ENCODE measurements around the gene MRPS10.
"Not testable (repeated sequence)": the region's sequence is repeated elsewhere in the genome, so short reads cannot be mapped to it uniquely, and the experiment has no call there.

MRPS10 gene

DNA sequence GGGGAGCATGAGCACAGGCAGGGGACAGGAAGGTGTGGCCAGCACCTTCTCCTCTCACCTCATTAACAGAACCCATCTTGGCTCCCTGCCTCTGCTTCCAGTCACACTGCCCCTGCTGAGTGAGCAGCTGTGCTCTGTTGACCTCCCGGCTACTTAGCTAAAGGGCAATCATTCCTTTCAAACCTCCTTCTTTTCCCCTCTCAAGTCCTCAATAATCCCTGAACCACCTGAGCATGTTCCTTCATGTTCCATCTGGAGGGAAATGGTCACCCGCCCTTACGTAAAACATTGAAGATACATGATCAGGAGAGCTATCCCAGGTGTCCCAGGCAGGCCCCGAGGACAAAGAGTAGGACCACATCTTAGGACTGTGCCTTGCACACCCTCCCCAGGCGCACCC, 21.7 kb upstream of the MRPS10 start:
- DNase-seq (ENCODE audit: low spot score) (no peak), FAIRE-seq (no peak)

DNA sequence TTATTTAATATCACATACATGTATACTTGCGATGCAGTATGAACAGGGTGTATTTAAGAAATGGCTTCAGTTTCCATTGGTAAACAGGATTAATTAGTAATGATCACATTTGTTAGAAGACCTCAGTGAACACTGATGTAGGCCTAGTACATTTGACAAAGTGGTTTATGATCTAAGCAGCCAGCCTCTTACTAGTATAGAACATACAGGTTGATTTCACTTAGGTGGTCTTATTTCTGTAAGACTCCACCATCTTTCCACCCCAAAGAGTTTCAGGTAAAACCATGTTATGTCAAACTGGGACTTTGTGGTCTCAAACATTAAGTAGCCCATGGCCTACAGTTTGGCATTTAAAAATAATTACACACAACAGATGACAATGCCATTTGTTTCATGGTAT, 20.2 kb upstream of the MRPS10 start:
- no peak for DNase-seq (ENCODE audit: low spot score)
- no peak for FAIRE-seq

DNA sequence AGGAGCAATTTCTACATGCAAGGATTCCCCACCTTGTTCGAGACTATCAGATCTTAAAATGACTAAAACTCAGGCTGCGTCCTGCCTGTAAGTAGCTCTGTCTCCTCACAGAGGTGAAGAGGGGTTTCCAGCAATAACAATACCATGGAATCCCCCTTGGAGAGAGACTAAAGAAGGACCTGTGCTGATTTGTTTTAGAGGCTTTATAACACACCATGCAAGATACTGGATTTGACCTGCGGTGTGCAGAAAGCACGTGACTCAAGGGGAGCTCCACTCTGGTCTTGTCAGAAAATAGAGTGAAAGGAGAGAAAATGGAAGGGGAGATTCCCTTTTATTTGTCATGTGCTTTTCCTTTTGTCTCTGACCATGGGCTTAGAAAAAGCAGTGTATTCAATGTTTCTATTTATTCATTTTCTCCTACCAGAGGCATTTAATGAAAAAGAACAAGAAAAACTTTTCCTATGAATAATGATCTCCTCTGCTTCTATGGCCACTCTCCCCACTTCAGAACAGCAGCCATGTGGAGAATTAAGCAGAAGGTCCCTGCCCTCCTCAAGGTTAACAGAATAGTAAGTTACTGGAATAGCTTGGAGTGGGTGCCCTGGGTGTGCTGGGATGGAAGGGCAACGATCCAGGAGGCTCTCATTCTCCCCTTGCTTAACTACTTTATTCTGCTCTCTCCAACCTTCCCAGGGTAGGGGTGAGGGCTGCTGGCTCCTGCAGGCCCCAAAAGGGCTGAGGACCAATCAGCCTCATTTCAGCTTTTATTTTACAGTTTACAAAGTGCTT, 19.2 kb upstream of the MRPS10 start:
- DNase-seq (ENCODE audit: low spot score) (no peak), FAIRE-seq (no peak)

DNA sequence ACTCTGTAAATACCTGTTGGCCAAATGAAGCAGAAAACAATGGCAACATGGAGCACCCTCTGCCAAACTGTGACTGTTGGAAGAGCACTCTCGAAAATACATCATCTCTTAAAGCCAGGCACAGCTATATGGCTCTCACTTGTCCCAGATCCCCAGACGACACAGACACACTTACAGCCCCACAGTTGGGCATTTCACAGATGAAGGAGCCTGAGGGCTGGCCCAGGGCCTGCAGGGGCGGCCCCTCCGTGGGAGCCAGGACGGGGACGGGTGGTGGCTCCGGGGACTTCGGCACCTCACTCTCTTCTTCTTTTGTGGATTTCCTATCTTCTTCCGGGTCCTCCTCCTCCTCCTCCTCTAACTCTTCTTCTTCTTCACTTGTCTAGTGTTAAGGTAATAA, 18.4 kb upstream of the MRPS10 start:
- no peak for FAIRE-seq
- DNase-seq (ENCODE audit: low spot score) = no peak

DNA sequence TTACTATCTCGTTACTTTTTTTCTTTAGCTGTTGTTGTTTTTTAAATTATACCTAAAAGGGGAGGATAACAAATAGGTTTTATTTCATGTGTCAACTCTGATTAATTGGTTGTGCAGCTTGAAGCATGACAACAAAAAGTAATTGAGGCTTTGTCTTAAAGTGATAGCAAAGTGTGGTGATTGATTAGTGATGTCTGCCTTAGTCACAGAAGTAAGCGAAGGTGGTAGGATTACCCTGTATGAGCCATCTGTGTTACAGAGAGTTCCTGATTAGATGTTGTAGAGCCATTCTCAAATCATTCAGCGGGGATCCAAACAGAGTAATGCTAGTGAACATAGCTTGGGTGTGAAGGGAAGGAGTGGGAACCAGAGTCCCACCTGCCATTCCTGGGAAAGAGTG, 14.4 kb upstream of the MRPS10 start:
- DNase-seq (ENCODE audit: low spot score) (no peak), FAIRE-seq (no peak)

DNA sequence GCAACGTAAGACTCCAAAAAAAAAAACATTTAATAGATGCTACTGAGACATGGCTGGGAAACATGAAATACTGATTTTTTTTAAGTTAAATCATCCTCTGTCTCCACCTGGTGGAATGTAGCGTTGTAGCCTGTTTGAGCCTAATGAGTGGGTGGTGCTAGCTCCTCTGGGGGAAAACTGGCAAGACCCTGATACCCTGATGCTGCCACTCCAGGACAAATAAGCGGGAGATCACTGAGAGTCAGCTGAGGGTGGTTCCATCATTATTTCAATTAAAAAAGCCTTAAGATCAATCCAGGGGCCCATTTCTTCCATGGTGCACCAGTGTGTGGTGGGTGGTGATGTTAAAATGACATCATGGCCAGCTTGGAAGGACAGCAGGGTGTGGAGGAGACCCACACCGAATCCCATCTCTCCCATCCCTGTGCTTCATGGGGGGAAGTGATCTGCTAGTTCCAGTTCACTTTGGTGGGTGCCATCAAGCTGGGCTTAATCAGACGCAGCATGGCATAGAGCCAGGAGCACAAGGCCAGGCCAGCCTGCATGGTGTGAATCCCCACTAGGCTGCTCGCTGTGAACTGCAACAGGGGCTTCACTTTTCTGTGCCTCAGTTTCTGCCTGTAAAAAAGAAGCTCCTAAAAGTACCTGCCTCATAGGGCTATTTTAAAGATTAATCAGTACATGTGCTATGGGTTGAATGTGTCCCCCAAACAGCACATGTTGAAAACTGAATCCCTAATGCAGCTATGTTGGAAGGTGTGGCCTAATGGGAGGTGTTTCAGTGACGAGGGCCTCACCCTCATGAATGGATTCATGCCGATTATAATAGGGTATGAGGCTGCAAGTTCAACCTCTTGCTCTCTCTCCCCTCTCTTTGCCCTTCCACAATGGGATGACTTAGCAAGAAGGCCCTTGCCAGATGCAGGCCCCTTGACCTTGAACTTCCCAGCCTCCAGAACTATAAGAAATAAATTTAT, 13.0 kb upstream of the MRPS10 start:
- peak; percentile 15 for DNase-seq (ENCODE audit: low spot score)

DNA sequence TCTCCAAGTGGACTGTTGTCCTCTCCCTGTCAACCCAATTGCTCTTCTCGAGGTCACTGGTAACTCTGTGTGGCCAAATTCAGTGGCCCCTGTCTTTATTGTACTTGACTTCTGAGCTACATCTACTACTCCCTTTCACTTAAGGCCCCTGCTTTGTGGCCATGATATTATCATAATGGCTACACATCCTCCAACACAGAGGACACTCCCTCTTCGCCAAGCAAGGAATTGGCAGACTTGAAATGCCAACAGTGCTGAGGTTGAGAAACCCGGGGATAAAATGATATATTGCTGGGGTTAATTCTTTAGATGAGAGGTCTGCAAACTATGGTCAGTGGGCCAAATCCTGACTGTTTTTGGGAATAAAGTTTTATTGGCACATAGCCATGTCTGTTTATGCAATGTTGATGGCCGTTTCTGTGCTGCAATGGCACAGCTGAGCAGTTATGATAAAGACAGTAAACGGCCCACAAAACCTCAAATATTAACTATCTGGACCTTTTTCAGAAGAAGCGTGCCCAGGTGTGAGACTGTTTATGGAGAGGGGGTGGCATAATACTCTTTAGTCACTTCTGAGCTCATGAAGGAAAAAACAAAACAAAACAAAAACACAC, 12.0 kb upstream of the MRPS10 start:
- FAIRE-seq (no peak), DNase-seq (ENCODE audit: low spot score) (no peak)

More for the DNA sequence above, 13.0 kb upstream of the MRPS10 start:
- FAIRE-seq = no peak

DNA sequence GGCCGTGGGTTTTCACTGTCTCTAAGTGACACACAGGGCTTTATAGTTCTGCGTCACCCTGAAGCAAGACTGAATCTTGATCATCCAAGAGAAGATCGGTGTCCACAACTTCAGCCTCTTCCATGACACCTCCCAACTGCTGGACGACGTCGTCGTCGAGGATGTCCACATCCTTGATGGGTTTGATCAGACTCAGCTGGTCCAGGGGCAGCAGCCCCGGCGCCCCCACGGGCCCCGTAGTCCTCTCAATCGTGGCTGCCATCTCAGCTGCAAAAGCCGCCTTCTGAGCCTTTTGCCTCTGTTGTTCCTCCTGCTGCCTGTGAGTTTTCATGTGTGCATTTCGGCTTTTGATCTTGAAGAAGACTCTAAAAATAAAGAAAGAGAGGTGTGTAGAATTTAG, 10.6 kb upstream of the MRPS10 start:
- DNase-seq (ENCODE audit: low spot score) = no peak
- FAIRE-seq = no peak

DNA sequence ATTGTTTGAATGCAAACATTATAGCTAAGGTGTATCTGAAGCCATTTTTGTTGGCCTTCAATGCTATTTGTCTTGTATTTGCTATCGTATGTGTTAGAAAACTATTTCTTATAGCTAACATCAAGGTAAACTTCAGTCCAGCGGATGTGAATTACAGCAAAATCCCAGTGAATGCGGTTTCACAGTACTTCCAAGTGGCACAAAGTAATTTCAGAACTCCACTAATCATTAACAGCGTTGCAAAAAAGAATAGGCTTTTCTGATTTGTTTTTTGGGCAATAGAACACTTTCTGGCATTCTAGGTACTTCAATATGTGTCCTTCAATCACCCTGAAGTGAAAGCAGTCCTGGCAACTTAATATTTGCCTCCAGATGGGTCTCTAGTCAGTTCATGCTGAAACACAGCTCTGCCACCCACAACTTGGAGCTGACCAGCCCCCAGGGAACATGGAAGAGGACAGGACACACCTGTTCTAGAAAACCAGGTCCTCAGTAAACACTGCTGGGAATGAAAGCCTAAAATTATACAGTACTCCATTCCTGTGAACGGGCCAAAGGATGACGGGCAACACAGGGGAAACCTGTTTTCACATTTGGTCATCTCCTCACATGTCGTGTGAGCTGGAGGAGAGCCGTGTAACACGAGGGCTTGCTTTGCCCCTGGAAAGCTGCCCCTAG, 9.7 kb upstream of the MRPS10 start:
- no peak for DNase-seq (ENCODE audit: low spot score)
- no peak for FAIRE-seq

DNA sequence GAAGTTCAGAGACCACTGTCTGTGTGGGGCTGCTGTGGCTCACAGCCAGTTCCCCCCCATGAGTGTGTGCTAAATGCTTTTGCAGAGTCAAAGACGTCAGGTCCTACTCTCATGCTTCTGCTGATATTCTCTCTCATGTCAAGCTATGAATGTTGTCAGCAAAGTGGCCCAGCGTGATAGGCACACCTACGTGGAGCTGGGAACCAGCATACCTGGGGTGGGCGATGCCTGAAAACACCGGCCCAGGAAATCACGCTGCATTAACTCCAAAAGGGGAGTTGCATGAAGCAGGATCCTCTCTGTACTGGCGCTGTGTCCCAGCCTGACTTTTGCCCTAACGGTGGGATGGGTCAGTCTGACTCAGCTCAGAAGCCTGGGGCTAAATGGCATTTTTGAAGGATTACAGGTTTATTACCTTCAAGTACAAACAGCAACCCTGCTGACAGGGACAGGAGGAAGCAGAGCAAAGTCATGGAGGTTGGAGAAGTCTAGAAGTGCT, 9.0 kb upstream of the MRPS10 start:
- FAIRE-seq = peak; percentile 88
- DNase-seq (ENCODE audit: low spot score) = peak; percentile 93

DNA sequence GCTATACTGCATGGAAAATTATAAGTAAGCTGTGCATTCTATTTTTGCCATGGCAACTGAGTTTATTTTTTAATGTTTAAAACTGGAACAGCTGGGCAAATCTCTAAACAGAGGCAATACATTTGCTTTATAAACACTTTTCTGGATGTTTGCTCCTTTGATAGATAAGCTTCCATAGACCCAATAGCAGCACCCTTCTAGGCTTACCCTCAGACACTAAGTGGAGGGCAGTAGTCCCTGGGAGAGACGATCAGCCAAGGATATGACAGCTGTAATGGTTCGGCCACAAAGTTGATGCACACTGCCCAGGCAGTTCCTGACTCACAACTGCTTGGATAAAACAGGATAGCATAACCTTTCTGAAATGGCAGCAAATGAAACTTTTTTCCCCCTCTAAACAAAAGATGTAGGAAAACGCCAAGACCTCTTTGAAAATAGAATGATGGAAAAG, 8.5 kb upstream of the MRPS10 start:
- FAIRE-seq (peak; percentile 75), DNase-seq (ENCODE audit: low spot score) (peak; percentile 74)

DNA sequence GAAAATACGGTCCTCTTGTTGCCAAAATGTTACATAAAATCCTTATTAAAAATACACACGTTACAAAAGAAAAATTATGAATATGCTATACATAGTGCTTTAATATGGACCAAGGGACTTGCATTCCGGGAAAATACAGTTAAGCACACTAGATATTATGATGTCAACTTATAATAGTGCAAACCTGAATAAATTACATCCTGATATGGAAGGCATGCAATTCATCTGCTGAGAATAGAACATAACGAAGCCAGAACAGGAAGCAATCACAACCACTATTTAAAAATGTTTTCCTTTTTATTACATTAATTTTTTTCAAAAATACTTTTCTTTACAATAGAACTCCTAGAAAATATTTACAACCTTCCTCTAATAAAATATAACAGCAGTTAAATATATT, 7.8 kb upstream of the MRPS10 start:
- DNase-seq (ENCODE audit: low spot score) (no peak), FAIRE-seq (no peak)

DNA sequence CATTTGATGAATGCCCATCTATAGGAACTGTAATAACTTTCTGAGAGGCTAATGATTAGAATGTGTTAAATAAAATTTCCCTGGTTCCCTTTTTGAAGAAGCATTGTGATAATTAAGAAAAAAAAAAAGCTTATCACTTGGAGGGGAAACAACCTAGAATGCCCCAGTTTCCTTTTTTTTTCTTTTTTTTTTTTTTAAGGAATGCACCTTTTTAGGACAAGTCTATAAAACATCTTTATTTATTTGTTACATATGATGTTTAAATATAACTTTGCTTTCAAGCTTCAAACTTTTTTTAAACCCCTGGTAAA, 7.3 kb upstream of the MRPS10 start:
- FAIRE-seq (no peak), DNase-seq (ENCODE audit: low spot score) (no peak)

DNA sequence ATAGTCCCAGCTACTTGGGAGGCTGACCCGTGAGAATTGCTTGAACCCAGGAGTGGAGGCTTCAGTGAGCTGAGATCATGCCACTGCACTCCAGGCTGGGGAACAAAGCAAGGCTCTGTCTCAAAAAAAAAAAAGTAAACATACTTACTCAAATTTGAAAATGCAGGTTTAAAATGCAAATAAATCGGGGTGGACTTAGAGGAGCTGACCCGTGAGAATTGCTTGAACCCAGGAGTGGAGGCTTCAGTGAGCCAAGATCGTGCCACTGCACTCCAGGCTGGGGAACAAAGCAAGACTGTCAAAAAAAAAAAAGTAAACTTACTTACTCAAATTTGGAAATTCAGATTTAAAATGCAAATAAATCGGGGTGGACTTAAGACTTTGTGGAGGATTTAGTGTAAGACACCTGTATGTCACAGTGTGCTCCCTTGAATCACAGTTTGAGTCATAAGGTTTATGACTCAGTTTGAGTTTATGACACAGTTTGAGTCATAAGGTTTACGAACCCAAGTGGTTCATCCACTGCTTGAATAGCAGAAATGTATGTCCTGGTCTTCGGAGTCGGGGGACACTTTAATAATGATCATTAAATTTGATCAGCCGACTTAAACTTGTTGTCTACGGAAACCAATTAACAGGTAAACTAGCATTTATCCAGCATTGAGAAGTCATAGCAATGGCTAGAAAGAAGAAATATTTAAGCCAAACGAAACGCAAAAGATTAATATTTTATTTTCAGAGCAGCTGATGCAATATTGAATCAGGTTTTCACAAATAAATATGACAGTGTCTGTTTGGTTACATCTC, 6.8 kb upstream of the MRPS10 start:
- FAIRE-seq (peak; percentile 93), DNase-seq (ENCODE audit: low spot score) (peak; percentile 81)

DNA sequence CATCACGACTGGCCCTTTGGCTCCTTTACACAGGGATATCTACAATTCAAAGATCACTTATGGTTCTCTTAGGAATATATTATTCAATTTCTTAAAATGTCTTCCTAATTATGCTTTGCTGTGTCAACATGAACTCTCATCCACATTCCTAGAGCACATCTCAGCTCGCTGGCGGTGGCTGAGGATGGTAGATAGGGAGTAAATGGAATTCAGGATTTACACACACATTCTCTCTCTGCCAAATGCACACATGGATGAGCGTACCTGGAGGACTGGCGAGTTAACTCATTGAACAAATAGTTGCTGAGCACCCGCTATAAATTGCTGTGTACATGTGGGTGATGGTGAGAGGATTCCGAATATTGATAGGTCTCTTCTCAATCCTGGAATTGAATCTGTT, 4.8 kb upstream of the MRPS10 start:
- DNase-seq (ENCODE audit: low spot score) (peak; percentile 49), FAIRE-seq (no peak)

DNA sequence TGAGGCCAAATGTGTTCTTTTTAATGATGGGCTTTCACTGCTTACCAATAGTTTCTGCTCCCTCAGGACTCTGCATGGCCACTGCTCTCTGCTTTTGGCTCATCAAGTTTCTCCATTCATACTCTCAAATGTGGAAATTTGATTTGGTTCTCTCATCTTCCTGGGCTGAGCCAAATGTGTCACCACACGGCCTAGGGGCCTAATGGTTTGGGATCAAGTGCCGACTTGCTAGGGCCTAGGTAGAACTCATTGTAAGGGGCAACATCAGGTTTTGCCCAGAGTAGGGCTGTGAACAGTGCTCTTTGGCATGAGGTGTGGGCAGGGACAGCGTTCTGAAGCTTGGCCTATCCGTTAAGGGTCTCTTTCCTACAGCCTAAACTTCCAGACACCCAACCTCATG, 3.9 kb upstream of the MRPS10 start:
- DNase-seq (ENCODE audit: low spot score) = no peak
- FAIRE-seq = no peak

DNA sequence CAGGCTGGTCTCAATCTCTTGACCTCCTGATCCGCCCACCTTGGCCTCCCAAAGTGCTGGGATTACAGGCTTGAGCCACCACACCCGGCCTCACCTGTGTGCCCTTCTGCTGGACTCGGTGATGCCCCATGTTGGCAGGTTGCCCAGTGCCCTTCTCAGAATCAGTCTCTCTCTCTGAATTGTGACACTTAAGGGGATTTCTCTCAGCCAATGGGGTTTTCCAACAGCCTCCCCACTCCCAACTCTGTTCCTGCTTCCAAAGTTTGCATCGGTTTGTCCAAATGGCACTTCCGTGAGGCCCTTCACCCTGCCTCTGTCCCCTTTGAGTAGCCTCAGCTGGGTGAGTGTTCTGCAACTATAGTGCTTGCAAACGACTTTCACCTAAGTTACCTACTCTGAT, 3.1 kb upstream of the MRPS10 start:
- FAIRE-seq = no peak
- no peak for DNase-seq (ENCODE audit: low spot score)

DNA sequence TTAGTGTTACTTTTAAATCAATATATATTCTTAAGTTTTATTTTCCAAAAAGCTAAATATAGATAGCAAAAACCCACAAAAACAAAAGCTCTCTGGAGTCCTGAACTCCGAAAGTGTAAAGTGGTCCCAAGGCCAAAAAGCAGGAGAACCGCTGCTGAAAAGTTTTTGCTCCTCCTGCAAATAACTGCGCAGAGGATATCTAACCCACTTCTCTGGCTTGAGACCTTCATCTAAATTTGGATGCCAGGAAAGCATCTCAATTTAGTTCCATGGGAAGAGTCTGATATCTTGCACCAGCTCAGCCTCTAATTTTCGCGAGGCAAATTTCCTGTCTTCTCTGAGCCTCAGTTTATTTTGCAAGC, 523 bp downstream of the MRPS10 start:
- FAIRE-seq = no peak

DNA sequence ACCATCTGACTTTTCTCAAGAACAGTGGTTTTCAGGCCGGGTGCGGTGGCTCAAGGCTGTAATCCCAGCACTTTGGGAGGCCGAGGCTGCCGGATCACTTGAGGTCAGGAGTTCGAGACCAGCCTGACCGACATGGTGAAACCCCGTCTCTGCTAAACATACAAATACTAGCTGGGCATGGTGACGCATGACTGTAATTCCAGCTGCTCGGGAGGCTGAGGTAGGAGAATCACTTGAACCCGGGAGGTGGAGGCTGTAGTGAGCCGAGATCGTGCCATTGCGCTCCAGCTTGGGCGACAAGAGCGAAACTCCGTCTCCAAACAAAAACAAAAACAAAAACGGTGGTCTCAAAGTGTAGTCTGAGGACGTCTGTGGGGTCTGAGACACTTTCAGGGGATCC, 1.2 kb downstream of the MRPS10 start:
- not testable (repeated sequence) for FAIRE-seq

More for the DNA sequence above, 523 bp downstream of the MRPS10 start:
- DNase-seq (ENCODE audit: low spot score) = no peak

DNA sequence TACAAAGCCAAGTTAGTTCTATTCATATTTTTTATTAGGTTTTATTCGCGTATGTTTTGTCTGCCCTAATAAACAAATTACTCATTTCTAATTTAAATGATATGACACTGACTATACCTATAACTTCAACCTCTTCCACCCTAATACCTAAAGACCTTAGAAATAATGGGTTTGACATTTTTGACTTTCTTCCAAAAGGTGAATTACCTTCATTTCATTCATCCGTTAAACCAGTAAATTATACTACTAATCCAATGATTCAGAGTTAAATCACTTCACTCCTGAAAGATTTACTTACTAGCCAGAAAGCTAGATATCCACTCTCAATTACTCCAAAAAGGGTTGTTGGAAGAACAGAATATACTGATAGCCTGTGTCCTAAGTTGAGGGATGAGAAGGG, 5.2 kb downstream of the MRPS10 start:
- peak; percentile 60 for FAIRE-seq
- DNase-seq (ENCODE audit: low spot score) = no peak

More for the DNA sequence above, 1.2 kb downstream of the MRPS10 start:
- DNase-seq (ENCODE audit: low spot score) = not testable (repeated sequence)

Data from RCC 7860 (cell line).